GM19025 (cell line): ENCODE measurements around the gene HEATR9.

Experiments used
- ATAC-seq: cut with Tn5 transposase; IDR thresholded peaks from one replicate; pipeline ENCODE4 v1.9.1; 2021; ENCODE audit warnings: mild to moderate bottlenecking, low read depth, moderate library complexity; ENCODE audit not compliant: unreplicated experiment

Gene HEATR9

GRCh38 chr17:35895636-35896587 is 27.2 kb upstream of the HEATR9 start:
- no peak for ATAC-seq

GRCh38 chr17:35894206-35894605 is 25.5 kb upstream of the HEATR9 start:
- ATAC-seq: no peak

- no peak for ATAC-seq
Measured at GRCh38 chr17:35893751-35894150, 25.1 kb upstream of the HEATR9 start.

GRCh38 chr17:35892091-35893035 is 23.7 kb upstream of the HEATR9 start:
- no peak for ATAC-seq

GRCh38 chr17:35891269-35891668 is 22.6 kb upstream of the HEATR9 start:
- ATAC-seq: no peak

GRCh38 chr17:35890774-35891155 is 22.1 kb upstream of the HEATR9 start:
- ATAC-seq: peak; percentile 53

- no peak for ATAC-seq
Measured at GRCh38 chr17:35889818-35890773, 21.4 kb upstream of the HEATR9 start.

- ATAC-seq: no peak
Measured at GRCh38 chr17:35889241-35889640, 20.6 kb upstream of the HEATR9 start.

GRCh38 chr17:35879773-35880654 is 11.3 kb upstream of the HEATR9 start, which contains the start of gene CCL5:
TSS of gene CCL5 (minus strand) at chr17:35880360.
- ATAC-seq: peak; percentile 93

GRCh38 chr17:35878361-35878760 is 9.7 kb upstream of the HEATR9 start:
- no peak for ATAC-seq

- no peak for ATAC-seq
Measured at GRCh38 chr17:35877345-35878029, 8.8 kb upstream of the HEATR9 start.

GRCh38 chr17:35876534-35876933 is 7.8 kb upstream of the HEATR9 start:
- no peak for ATAC-seq

- no peak for ATAC-seq
Measured at GRCh38 chr17:35875800-35876139, 7.1 kb upstream of the HEATR9 start.

- no peak for ATAC-seq
Measured at GRCh38 chr17:35875072-35875799, 6.5 kb upstream of the HEATR9 start.

- ATAC-seq: no peak
Measured at GRCh38 chr17:35872196-35872980, 3.7 kb upstream of the HEATR9 start.

- ATAC-seq: no peak
Measured at GRCh38 chr17:35870906-35871819, 2.5 kb upstream of the HEATR9 start.
